Parathyroid adenoma (tissue), 2 donors: ENCODE data around the gene MYL5.

Experiments used
- H2AFZ ChIP-seq: fragments of 300-600 bp; sonication (generic); one replicate; pipeline ENCODE4 v1.7.0; 2017; ENCODE audit warnings: antibody characterized with exemption, mild to moderate bottlenecking
- H3K27ac ChIP-seq: fragments of 300-600 bp; sonication (generic); one replicate; pipeline ENCODE4 v1.7.0; 2017
- H3K27me3 ChIP-seq: fragments of 300-600 bp; sonication (generic); one replicate; pipeline ENCODE4 v1.7.0; 2017; ENCODE audit warnings: low read length; ENCODE audit not compliant: control insufficient read depth, insufficient read depth
- H3K36me3 ChIP-seq: fragments of 300-600 bp; sonication (generic); one replicate; pipeline ENCODE4 v1.7.0; 2017; ENCODE audit warnings: low read length; ENCODE audit not compliant: control insufficient read depth, insufficient read depth
- H3K4me1 ChIP-seq: fragments of 300-600 bp; sonication (generic); one replicate; pipeline ENCODE4 v1.7.0; 2017; ENCODE audit warnings: control low read depth
- H3K4me2 ChIP-seq: fragments of 300-600 bp; sonication (generic); one replicate; pipeline ENCODE4 v1.7.0; 2017; ENCODE audit warnings: low read length
- H3K4me3 ChIP-seq: fragments of 300-600 bp; sonication (generic); one replicate; pipeline ENCODE4 v1.7.0; 2017; ENCODE audit warnings: low read depth, low read length
- H3K79me2 ChIP-seq: fragments of 300-600 bp; sonication (generic); one replicate; pipeline ENCODE4 v1.7.0; 2017; ENCODE audit warnings: control low read depth
- H3K9ac ChIP-seq: fragments of 300-600 bp; sonication (generic); one replicate; pipeline ENCODE4 v1.7.0; 2017; ENCODE audit warnings: mild to moderate bottlenecking
- H3K9me3 ChIP-seq: fragments of 300-600 bp; sonication (generic); one replicate; pipeline ENCODE4 v1.7.0; 2017; ENCODE audit warnings: low read length; ENCODE audit not compliant: control insufficient read depth
- TF ChIP-seq, protein P1 (sequence below): fragments of 300-600 bp; sonication (generic); IDR thresholded peaks from one replicate; pipeline ENCODE4 v1.7.0; 2017; ENCODE audit warnings: antibody characterized with exemption, mild to moderate bottlenecking
- donor health status: primary hyperparathyroidism.

MYL5 gene

DNA sequence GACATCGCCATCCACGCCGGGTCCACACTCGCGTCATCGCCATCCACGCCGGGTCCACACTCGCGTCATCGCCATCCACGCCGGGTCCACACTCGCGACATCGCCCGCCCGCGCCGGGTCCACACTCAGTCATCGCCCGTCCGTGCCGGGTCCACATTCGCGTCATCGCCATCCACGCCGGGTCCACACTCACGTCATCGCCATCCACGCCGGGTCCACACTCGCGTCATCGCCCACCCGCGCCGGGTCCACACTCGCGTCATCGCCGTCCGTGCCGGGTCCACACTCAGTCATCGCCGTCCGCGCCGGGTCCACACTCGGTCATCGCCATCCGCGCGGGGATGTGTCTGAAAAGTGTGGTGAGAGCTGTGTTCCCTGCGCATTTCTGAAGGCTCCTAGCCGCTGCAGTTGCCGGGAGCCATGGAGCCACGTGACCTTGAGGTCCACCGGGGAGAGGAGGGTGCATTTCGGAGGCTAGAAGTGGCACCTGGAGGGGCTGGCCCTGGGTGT lies 48.6 kb downstream of the MYL5 start:
- Histone ChIP-seq H2AFZ (no peak overlapping the region), H3K27ac (no peak overlapping the region), H3K4me1 (no peaks in the 10 kb centered on the region), H3K9ac (no peak overlapping the region), H3K9me3 (no peaks in the 10 kb centered on the region), H3K4me2 (no peak overlapping the region), H3K36me3 (no peaks in the 10 kb centered on the region), H3K4me3 (no peak overlapping the region), H3K27me3 (no peaks in the 10 kb centered on the region), H3K79me2 (no peaks in the 10 kb centered on the region)
- TF ChIP-seq, protein P1, sequence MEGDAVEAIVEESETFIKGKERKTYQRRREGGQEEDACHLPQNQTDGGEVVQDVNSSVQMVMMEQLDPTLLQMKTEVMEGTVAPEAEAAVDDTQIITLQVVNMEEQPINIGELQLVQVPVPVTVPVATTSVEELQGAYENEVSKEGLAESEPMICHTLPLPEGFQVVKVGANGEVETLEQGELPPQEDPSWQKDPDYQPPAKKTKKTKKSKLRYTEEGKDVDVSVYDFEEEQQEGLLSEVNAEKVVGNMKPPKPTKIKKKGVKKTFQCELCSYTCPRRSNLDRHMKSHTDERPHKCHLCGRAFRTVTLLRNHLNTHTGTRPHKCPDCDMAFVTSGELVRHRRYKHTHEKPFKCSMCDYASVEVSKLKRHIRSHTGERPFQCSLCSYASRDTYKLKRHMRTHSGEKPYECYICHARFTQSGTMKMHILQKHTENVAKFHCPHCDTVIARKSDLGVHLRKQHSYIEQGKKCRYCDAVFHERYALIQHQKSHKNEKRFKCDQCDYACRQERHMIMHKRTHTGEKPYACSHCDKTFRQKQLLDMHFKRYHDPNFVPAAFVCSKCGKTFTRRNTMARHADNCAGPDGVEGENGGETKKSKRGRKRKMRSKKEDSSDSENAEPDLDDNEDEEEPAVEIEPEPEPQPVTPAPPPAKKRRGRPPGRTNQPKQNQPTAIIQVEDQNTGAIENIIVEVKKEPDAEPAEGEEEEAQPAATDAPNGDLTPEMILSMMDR = no peak

DNA sequence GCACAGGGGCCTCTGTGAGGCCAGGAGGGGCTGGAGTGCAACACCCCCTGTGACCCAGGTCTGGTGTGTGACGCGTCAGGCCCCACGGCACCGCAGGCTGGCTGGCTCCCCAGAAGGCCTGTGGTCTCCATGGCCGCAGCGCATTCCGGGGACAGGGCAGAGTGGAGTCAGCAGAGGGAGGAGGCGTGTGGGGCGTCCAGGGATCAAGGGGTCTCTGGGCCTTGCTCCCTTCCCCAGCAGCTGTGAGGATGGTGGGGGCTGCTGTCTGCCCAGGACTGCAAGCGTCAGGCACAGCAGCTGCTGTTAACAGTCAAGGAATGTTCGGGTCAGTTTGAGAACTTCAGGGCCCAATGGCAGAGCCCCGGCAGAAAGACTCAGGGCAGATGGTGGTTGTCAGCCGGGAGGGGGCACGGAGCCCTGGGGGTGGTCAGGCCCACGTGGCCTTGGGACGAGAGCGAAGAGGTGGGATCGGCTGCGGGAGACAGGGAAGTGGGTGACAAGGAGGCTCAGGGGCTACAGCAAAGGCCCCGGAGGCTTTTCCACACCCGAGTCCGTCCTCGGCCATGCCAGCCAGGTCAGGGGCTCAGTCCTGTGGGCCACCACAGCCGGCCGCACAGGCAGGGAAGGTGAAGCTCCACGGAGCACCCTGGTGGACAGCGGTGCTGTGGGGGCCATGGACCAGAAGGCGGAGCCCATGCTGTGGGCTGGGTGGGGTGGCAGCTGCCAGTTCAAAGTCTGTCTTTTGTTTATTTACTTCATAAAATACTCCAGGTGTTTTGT lies 49.6 kb downstream of the MYL5 start:
- no peaks in the 10 kb centered on the region for H3K9me3 ChIP-seq
- H3K36me3 ChIP-seq = no peaks in the 10 kb centered on the region
- H3K9ac ChIP-seq = no peak overlapping the region
- H3K4me3 ChIP-seq = no peak overlapping the region
- no peak overlapping the region for H3K27ac ChIP-seq
- no peaks in the 10 kb centered on the region for H3K27me3 ChIP-seq
- no peaks in the 10 kb centered on the region for H3K4me1 ChIP-seq
- TF ChIP-seq, protein P1 = no peak
- no peaks in the 10 kb centered on the region for H3K79me2 ChIP-seq
- H2AFZ ChIP-seq = no peak overlapping the region
- H3K4me2 ChIP-seq = no peak overlapping the region

DNA sequence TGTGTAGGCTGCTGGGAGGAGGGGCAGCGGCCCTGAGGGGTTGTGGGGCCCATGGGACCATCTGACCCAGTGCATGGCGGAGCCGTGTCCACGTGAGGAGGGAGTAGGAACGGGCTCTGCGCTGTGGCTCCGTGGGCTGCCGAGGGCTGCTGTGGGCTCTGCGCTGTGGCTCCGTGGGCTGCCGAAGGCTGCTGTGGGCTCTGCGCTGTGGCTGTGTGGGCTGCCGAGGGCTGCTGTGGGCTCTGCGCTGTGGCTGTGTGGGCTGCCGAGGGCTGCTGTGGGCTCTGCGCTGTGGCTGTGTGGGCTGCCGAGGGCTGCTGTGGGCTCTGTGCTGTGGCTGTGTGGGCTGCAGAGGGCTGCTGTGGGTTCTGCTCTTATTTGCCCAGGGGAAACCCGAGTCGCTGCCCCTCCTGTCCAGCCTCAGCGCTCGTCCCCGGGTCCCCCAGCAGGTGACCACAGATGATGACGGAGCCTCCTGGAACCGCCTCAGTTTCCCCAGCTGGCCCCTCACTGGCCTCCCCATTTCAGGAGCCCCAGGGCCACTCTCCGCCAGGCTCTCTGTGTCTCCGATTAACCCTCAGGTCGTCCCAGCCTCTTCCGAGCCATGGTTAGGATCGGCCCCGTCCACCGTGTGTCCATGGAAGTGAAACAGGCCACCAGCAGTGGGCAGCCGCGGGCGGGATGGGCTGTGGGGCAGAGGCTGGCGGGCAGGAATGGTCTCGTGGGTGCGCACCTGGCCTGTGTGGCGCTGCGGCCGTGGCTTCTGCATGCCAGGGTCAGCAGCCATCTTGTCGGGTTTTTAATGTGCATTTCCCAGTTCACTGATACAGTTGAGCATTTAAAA lies 51.3 kb downstream of the MYL5 start:
- H3K79me2 ChIP-seq = no peaks in the 10 kb centered on the region
- no peaks in the 10 kb centered on the region for H3K9me3 ChIP-seq
- H3K27ac ChIP-seq = no peak overlapping the region
- no peaks in the 10 kb centered on the region for H3K4me1 ChIP-seq
- no peak overlapping the region for H3K4me2 ChIP-seq
- no peaks in the 10 kb centered on the region for H3K36me3 ChIP-seq
- TF ChIP-seq, protein P1 = no peak
- H3K9ac ChIP-seq = no peak overlapping the region
- H2AFZ ChIP-seq = no peak overlapping the region
- no peaks in the 10 kb centered on the region for H3K27me3 ChIP-seq
- no peak overlapping the region for H3K4me3 ChIP-seq

DNA sequence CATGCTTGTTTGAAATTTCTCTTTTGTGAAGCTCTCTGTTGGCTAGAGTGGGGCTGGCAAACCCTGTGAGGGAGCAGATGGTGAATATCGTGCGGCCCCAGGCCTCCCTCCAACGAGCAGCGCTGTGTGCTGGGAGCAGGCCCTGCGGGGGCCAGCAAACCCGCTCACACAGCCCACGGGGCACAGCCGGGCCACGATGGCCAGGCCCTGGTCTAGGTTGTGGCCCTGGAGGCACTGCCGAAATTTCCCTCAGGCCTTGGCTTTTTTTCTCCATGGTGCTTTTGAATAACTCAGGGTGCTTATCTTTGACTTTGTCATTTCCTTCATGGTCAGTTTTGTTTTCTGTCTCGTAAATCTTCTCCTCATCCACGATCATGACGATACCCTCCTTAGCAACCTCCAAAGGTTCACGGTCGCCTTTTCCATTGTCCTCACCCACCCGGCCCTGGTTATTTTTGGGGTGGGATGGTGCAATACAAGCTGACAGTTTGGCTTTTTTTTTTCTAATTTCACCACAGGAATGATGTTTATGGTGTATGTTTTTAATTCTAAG lies 52.0 kb downstream of the MYL5 start:
- no peak overlapping the region for H3K4me3 ChIP-seq
- H3K9ac ChIP-seq = no peak overlapping the region
- no peak overlapping the region for H3K27ac ChIP-seq
- H3K79me2 ChIP-seq = no peaks in the 10 kb centered on the region
- H3K9me3 ChIP-seq = no peaks in the 10 kb centered on the region
- H3K4me2 ChIP-seq = no peak overlapping the region
- H3K4me1 ChIP-seq = no peaks in the 10 kb centered on the region
- H2AFZ ChIP-seq = no peak overlapping the region
- H3K36me3 ChIP-seq = no peaks in the 10 kb centered on the region
- no peaks in the 10 kb centered on the region for H3K27me3 ChIP-seq
- TF ChIP-seq, protein P1 = no peak
